PC-3 (cell line): Measurements from ENCODE around the gene AGPS. TPM values are rescaled to one million over a fixed set of nuclear protein-coding genes. Genes with fewer than 3 reads are reported as not detected.

Experiments
- ATAC-seq: fragments of 200-7000 bp; cut with Tn5 transposase; 2 replicates; pipeline ENCODE4 v1.9.1; 2020; ENCODE audit warnings: mild to moderate bottlenecking, moderate library complexity
- BruUV-seq: library from RNA; stranded (reverse); fragments of 400-500 nt; replicated peaks from 2 replicates; lab custom pipeline; 2021; lab: Mats Ljungman, UMichigan
- CTCF ChIA-PET: fragments of 300-600 bp; sonication (Branson Sonifier 250); formaldehyde crosslinking; loops from one replicate; lab custom pipeline; 2022; ENCODE audit warnings: antibody characterized with exemption; lab: Charles Lee
- POLR2A ChIA-PET: fragments of 300-600 bp; sonication (Branson Sonifier 250); formaldehyde crosslinking; loops from one replicate; lab custom pipeline; 2022; ENCODE audit warnings: antibody characterized with exemption; ENCODE audit not compliant: unreplicated experiment; lab: Charles Lee
- DNase-seq: peaks from one replicate; pipeline ENCODE4 v3.0.0-alpha.2; 2015
- H2AFZ ChIP-seq: fragments of 300-600 bp; sonication (generic); 2 replicates; pipeline ENCODE4 v1.6.0; 2016; ENCODE audit warnings: antibody characterized with exemption, low read length
- H3F3A ChIP-seq: fragments of 300-600 bp; sonication (generic); one replicate; pipeline ENCODE4 v1.6.0; 2017; ENCODE audit warnings: antibody characterized with exemption, low read length, control low read depth, mild to moderate bottlenecking; ENCODE audit not compliant: unreplicated experiment
- H3K27ac ChIP-seq: fragments of 300-600 bp; sonication (generic); 2 replicates; pipeline ENCODE4 v1.5.1; 2016; ENCODE audit warnings: mild to moderate bottlenecking, low read length
- H3K27me3 ChIP-seq: fragments of 300-600 bp; sonication (generic); 2 replicates; pipeline ENCODE4 v1.6.1; 2016; ENCODE audit warnings: low read length, mixed read lengths
- H3K36me3 ChIP-seq: fragments of 300-600 bp; sonication (generic); 2 replicates; pipeline ENCODE4 v1.6.1; 2016; ENCODE audit warnings: low read depth, mixed run types, low read length, mixed read lengths
- H3K4me1 ChIP-seq: fragments of 300-600 bp; sonication (generic); 2 replicates; pipeline ENCODE4 v1.5.1; 2016; ENCODE audit warnings: low read length; ENCODE audit not compliant: insufficient read depth
- H3K4me2 ChIP-seq: fragments of 300-600 bp; sonication (generic); 2 replicates; pipeline ENCODE4 v1.6.0; 2016; ENCODE audit warnings: low read length
- H3K4me3 ChIP-seq: fragments of 300-600 bp; sonication (generic); 2 replicates; pipeline ENCODE4 v1.5.1; 2016; ENCODE audit warnings: mild to moderate bottlenecking, low read length, mixed read lengths
- H3K79me2 ChIP-seq: fragments of 300-600 bp; sonication (generic); 2 replicates; pipeline ENCODE4 v1.6.1; 2017; ENCODE audit warnings: low read length, mixed read lengths
- H3K9ac ChIP-seq: fragments of 300-600 bp; sonication (generic); 2 replicates; pipeline ENCODE4 v1.6.0; 2016; ENCODE audit warnings: mild to moderate bottlenecking, low read length
- H3K9me2 ChIP-seq: fragments of 300-600 bp; sonication (generic); replicated peaks from 2 replicates; pipeline ENCODE4 v1.6.1; 2016; ENCODE audit warnings: mixed run types, low read length, mixed read lengths
- H3K9me3 ChIP-seq: fragments of 300-600 bp; sonication (generic); 2 replicates; pipeline ENCODE4 v1.6.1; 2016; ENCODE audit warnings: low read length, mixed read lengths
- H4K20me1 ChIP-seq: fragments of 300-600 bp; sonication (generic); 2 replicates; pipeline ENCODE4 v1.6.1; 2016; ENCODE audit warnings: low read length, mixed read lengths
- CTCF ChIP-seq: fragments of 300-600 bp; sonication (generic); conservative IDR thresholded peaks from 2 replicates; pipeline ENCODE4 v1.5.1; 2017; ENCODE audit warnings: antibody characterized with exemption, low read depth, mild to moderate bottlenecking, low read length
- EZH2 ChIP-seq: fragments of 300-600 bp; sonication (generic); IDR thresholded peaks from one replicate; pipeline ENCODE4 v1.6.1; 2017; ENCODE audit warnings: antibody characterized with exemption, mild to moderate bottlenecking, low read length; ENCODE audit not compliant: unreplicated experiment
- EZH2phosphoT487 ChIP-seq: fragments of 300-600 bp; sonication (generic); IDR thresholded peaks from 2 replicates; pipeline ENCODE4 v1.6.1; 2018; ENCODE audit warnings: mild to moderate bottlenecking, antibody characterized with exemption, low read length, borderline replicate concordance
- intact Hi-C: fragments of 100-400 bp; cut with micrococcal nuclease; formaldehyde crosslinking; loops from 2 replicates; pipeline ENCODE4 v1.9.0; 2023
- total RNA-seq: library from RNA; depleted of rRNA; stranded (reverse); fragments of >200 nt; gene quantifications from 2 replicates; pipeline ENCODE4 v1.2.3, GENCODE V29; 2014

Gene AGPS
- total RNA-seq, 1 experiment from 2014 or later, result 147 TPM

- Histone ChIP-seq H3K9me2 (no peaks in the 10 kb centered on the region), H3K79me2 (no peaks in the 10 kb centered on the region), H3K36me3 (0 out of 2 replicates have a peak, but pooled peaks cover 7% of the 10 kb centered on the region), H2AFZ (no peak overlapping the region), H4K20me1 (no peaks in the 10 kb centered on the region), H3K27me3 (no peaks in the 10 kb centered on the region), H3K4me2 (no peak overlapping the region), H3K4me3 (no peak overlapping the region), H3K9me3 (no peaks in the 10 kb centered on the region), H3K4me1 (peaks cover 13% of the 10 kb centered on the region; the same call in 1 of the 2 replicates), H3K27ac (no peak overlapping the region), H3F3A (no peaks in the 10 kb centered on the region), H3K9ac (no peak overlapping the region)
- no TSS peak for BruUV-seq
- TF ChIP-seq EZH2, result no peak
- TF ChIP-seq CTCF, result no peak
- TF ChIP-seq EZH2phosphoT487, result no peak
- ChIA-PET POLR2A (no interaction called here), CTCF (no interaction called here)
- ATAC-seq, result peak; percentile 71
- intact Hi-C loops, result no loop called here
- peak; percentile 7 for DNase-seq
Measured at GRCh38 chr2:177466337-177467195, 74.0 kb downstream of the AGPS start.

- Histone ChIP-seq H3K4me2 (no peak overlapping the region), H3K9me2 (no peaks in the 10 kb centered on the region), H3K27me3 (no peaks in the 10 kb centered on the region), H2AFZ (no peak overlapping the region), H3K9me3 (no peaks in the 10 kb centered on the region), H3K79me2 (no peaks in the 10 kb centered on the region), H3K27ac (no peak overlapping the region), H3K4me3 (no peak overlapping the region), H3K36me3 (0 out of 2 replicates have a peak, but pooled peaks cover 12% of the 10 kb centered on the region), H3K4me1 (peaks cover 13% of the 10 kb centered on the region; the same call in 1 of the 2 replicates), H3K9ac (no peak overlapping the region), H3F3A (no peaks in the 10 kb centered on the region), H4K20me1 (no peaks in the 10 kb centered on the region)
- POLR2A ChIA-PET, result no interaction called here
- TF ChIP-seq EZH2 (no peak), EZH2phosphoT487 (no peak), CTCF (no peak)
- ATAC-seq (peak; percentile 53), DNase-seq (peak; percentile 49)
- no TSS peak for BruUV-seq
- intact Hi-C loops, result no loop called here
- CTCF ChIA-PET, result no interaction called here
Measured at GRCh38 chr2:177467646-177468045, 75.1 kb downstream of the AGPS start.

GRCh38 chr2:177471990-177472389, 79.4 kb downstream of the AGPS start:
- no TSS peak for BruUV-seq
- no peak for DNase-seq
- Histone ChIP-seq H3K9me2 (no peaks in the 10 kb centered on the region), H3K9me3 (no peaks in the 10 kb centered on the region), H3K4me1 (peaks cover 20% of the 10 kb centered on the region; the same call in 1 of the 2 replicates), H2AFZ (no peak overlapping the region), H3F3A (no peaks in the 10 kb centered on the region), H3K36me3 (peaks cover 16% of the 10 kb centered on the region; the same call in 1 of the 2 replicates), H3K79me2 (no peaks in the 10 kb centered on the region), H3K9ac (no peak overlapping the region), H3K4me2 (no peak overlapping the region), H4K20me1 (no peaks in the 10 kb centered on the region), H3K4me3 (no peak overlapping the region), H3K27ac (no peak overlapping the region), H3K27me3 (no peaks in the 10 kb centered on the region)
- no peak for ATAC-seq
- TF ChIP-seq EZH2phosphoT487 (no peak), CTCF (no peak), EZH2 (no peak)
- intact Hi-C loops, result no loop called here
- CTCF ChIA-PET, result no interaction called here
- POLR2A ChIA-PET, result no interaction called here
